SK-N-SH (cell line): ENCODE results near the gene HERC5. TPM values are rescaled to one million over a fixed set of nuclear protein-coding genes. Genes with fewer than 3 reads are reported as not detected.

Source experiments
- CTCF ChIA-PET: fragments of 300-600, 350-600 bp; formaldehyde crosslinking; extraction: SDS; loops from one replicate; lab custom pipeline; 2021; lab: Yijun Ruan, JAX
- POLR2A ChIA-PET: fragments of 350-600 bp; sonication (Branson Sonifier 250); formaldehyde crosslinking; extraction: SDS; loops from one replicate; lab custom pipeline; 2020; ENCODE audit warnings: antibody characterized with exemption, inconsistent platforms; lab: Yijun Ruan, JAX
- DNase-seq: peaks from one replicate; pipeline ENCODE4 v3.0.0; 2012
- H2AFZ ChIP-seq: fragments of 200-600 bp; sonication (generic); 2 replicates; pipeline ENCODE4 v1.8.1; 2016; ENCODE audit warnings: antibody characterized with exemption, mild to moderate bottlenecking, low read depth
- H3F3A ChIP-seq: fragments of 200-600 bp; sonication (generic); replicated peaks from 2 replicates; pipeline ENCODE3; 2016; ENCODE audit warnings: antibody characterized with exemption, mild to moderate bottlenecking; ENCODE audit not compliant: insufficient read depth
- H3K27ac ChIP-seq, 2 experiments: fragments of 200-500 bp in 1 of 2; fragments of 200-600 bp in 1 of 2; sonication (Bioruptor generic) in 1 of 2; sonication (generic), shearing (Covaris generic) in 1 of 2; 2 replicates each; pipeline versions ENCODE4 v1.5.1 to v1.6.1; 2014 to 2016; ENCODE audit warnings: low read depth in 2 of 2, inconsistent platforms in 1 of 2, low read length in 1 of 2, mild to moderate bottlenecking in 1 of 2, mixed read lengths in 1 of 2
- H3K27me3 ChIP-seq: fragments of 200-600 bp; sonication (generic), shearing (Covaris generic); 2 replicates; pipeline ENCODE4 v1.6.1; 2016; ENCODE audit warnings: mixed run types; ENCODE audit not compliant: insufficient read depth
- H3K36me3 ChIP-seq, 2 experiments: fragments of 200-500 bp in 1 of 2; fragments of 200-600 bp in 1 of 2; sonication (Bioruptor generic) in 1 of 2; sonication (generic) in 1 of 2; replicated peaks in 1 of 2; 2 replicates each; pipeline versions ENCODE3 to v1.5.1; 2014 to 2016; ENCODE audit warnings: low read length in 1 of 2, mild to moderate bottlenecking in 1 of 2; ENCODE audit not compliant: insufficient read depth in 2 of 2, control insufficient read depth in 1 of 2
- H3K4me1 ChIP-seq, 2 experiments: fragments of 200-500 bp in 1 of 2; fragments of 200-600 bp in 1 of 2; sonication (Bioruptor generic) in 1 of 2; sonication (generic), shearing (Covaris generic) in 1 of 2; 2 replicates each; pipeline versions ENCODE4 v1.5.1 to v1.6.1; 2014 to 2016; ENCODE audit warnings: low read depth in 1 of 2, low read length in 1 of 2, mixed run types in 1 of 2; ENCODE audit not compliant: insufficient read depth in 2 of 2, control insufficient read depth in 1 of 2
- H3K4me2 ChIP-seq: fragments of 200-600 bp; sonication (generic), shearing (Covaris generic); 2 replicates; pipeline ENCODE4 v1.6.1; 2017; ENCODE audit warnings: mixed run types
- H3K4me3 ChIP-seq, 2 experiments: fragments of 200-500 bp in 1 of 2; fragments of 200-600 bp in 1 of 2; sonication (Bioruptor generic) in 1 of 2; sonication (generic), shearing (Covaris generic) in 1 of 2; 2 replicates each; pipeline versions ENCODE4 v1.5.1 to v1.8.1; 2014 to 2016; ENCODE audit warnings: low read depth in 2 of 2, inconsistent platforms in 1 of 2, low read length in 1 of 2, mild to moderate bottlenecking in 1 of 2, mixed read lengths in 1 of 2, moderate library complexity in 1 of 2
- H3K79me2 ChIP-seq: fragments of 200-600 bp; sonication (generic); 2 replicates; pipeline ENCODE4 v1.8.1; 2017; ENCODE audit warnings: mild to moderate bottlenecking; ENCODE audit not compliant: insufficient read depth
- H3K9ac ChIP-seq: fragments of 200-600 bp; sonication (generic); 2 replicates; pipeline ENCODE4 v1.6.1; 2017; ENCODE audit warnings: mixed run types
- H3K9me2 ChIP-seq: fragments of 200-600 bp; sonication (generic); 2 replicates; pipeline ENCODE4 v1.6.1; 2017; ENCODE audit warnings: mixed run types
- H3K9me3 ChIP-seq: fragments of 200-600 bp; sonication (generic); 2 replicates; pipeline ENCODE4 v1.6.1; 2017; ENCODE audit warnings: mixed run types, mild to moderate bottlenecking, moderate library complexity
- H4K20me1 ChIP-seq: fragments of 200-600 bp; sonication (generic); 2 replicates; pipeline ENCODE4 v1.6.1; 2017; ENCODE audit warnings: mild to moderate bottlenecking, mixed run types; ENCODE audit not compliant: insufficient read depth
- CTCF ChIP-seq: fragments of 200-600 bp; sonication (generic); IDR thresholded peaks from 2 replicates; pipeline ENCODE4 v1.6.1; 2017; ENCODE audit warnings: antibody characterized with exemption, mild to moderate bottlenecking, moderate library complexity
- GABPA ChIP-seq: IDR thresholded peaks from 2 replicates; pipeline ENCODE4 v1.4.0; 2012; ENCODE audit warnings: low read depth, mild to moderate bottlenecking
- GATA2 ChIP-seq: sonication (generic); formaldehyde crosslinking; IDR thresholded peaks from 2 replicates; pipeline ENCODE4 v1.5.0; 2020; ENCODE audit warnings: mild to moderate bottlenecking, missing genetic modification reagents
- IRF3 ChIP-seq: fragments of 150-350 bp; IDR thresholded peaks from 2 replicates; pipeline ENCODE4 v1.6.1; 2016; ENCODE audit warnings: mild to moderate bottlenecking, low read depth, low read length
- JUND ChIP-seq: IDR thresholded peaks from 2 replicates; pipeline ENCODE4 v1.4.0; 2012
- PBX3 ChIP-seq: IDR thresholded peaks from 2 replicates; pipeline ENCODE4; 2012
- RAD21 ChIP-seq: IDR thresholded peaks from 2 replicates; pipeline ENCODE4 v1.6.1; 2012; ENCODE audit warnings: mild to moderate bottlenecking, low read length
- REST ChIP-seq: IDR thresholded peaks from 2 replicates; pipeline ENCODE4 v1.6.1; 2012; ENCODE audit warnings: mild to moderate bottlenecking, low read depth, low read length, moderate library complexity
- RFX5 ChIP-seq: IDR thresholded peaks from 2 replicates; pipeline ENCODE4 v1.6.1; 2012; ENCODE audit warnings: mild to moderate bottlenecking, improper control_type of control experiment, low read length
- RXRA ChIP-seq: IDR thresholded peaks from 2 replicates; pipeline ENCODE4 v1.4.0; 2012; ENCODE audit warnings: low read depth, mild to moderate bottlenecking, borderline replicate concordance
- TCF12 ChIP-seq: IDR thresholded peaks from 2 replicates; pipeline ENCODE4 v1.4.0; 2012
- USF1 ChIP-seq: IDR thresholded peaks from 2 replicates; pipeline ENCODE4 v1.4.0; 2012; ENCODE audit warnings: low read depth, borderline replicate concordance
- WGBS: methylation state at CpG from one replicate; pipeline ENCODE4 v1.1.6; 2017; ENCODE audit warnings: low lambda C conversion rate; 5-methylcytosine and 5-hydroxymethylcytosine counted together
- polyA plus RNA-seq, 3 experiments: library from polyadenylated mRNA; depleted of rRNA; stranded (reverse); fragments of >200 nt; gene quantifications; 2 replicates each; pipeline ENCODE4 v1.2.3, GENCODE V29; 2012

Gene HERC5
- polyA plus RNA-seq, 1 of the 3 experiments (the other 2 are of a cell fraction): 0.15 TPM

GRCh38 chr4:88451205-88451604 is 5.7 kb upstream of the HERC5 start:
- Histone ChIP-seq H3K27ac (no peak overlapping the region), H4K20me1 (no peaks in the 10 kb centered on the region), H3K4me1 (peaks cover 0 to 3% of the 10 kb centered on the region in 2 experiments; a peak in 1 of 4 replicates), H3K4me3 (no peak overlapping the region), H3K9me3 (no peaks in the 10 kb centered on the region), H3K9me2 (no peaks in the 10 kb centered on the region), H3F3A (no peaks in the 10 kb centered on the region), H3K9ac (no peak overlapping the region), H3K4me2 (no peak overlapping the region), H2AFZ (no peak overlapping the region), H3K79me2 (no peaks in the 10 kb centered on the region), H3K36me3 (no peaks in the 10 kb centered on the region), H3K27me3 (no peaks in the 10 kb centered on the region)
- 35% methylated on average over 2 of the region's 2 CpGs for WGBS
- POLR2A ChIA-PET: no interaction called here
- CTCF ChIA-PET: no interaction called here
- no peak for TF ChIP-seq REST
- no peak for TF ChIP-seq GABPA
- TF ChIP-seq CTCF: no peak
- DNase-seq: no peak

- no peaks in the 10 kb centered on the region for H3K9me3 ChIP-seq
- H3K27me3 ChIP-seq: peaks cover 11% of the 10 kb centered on the region
- no peak overlapping the region for H3K9ac ChIP-seq
- no peaks in the 10 kb centered on the region for H4K20me1 ChIP-seq
- no peak overlapping the region for H3K27ac ChIP-seq
- no peaks in the 10 kb centered on the region for H3K79me2 ChIP-seq
- H2AFZ ChIP-seq: no peak overlapping the region
- H3K36me3 ChIP-seq: no peaks in the 10 kb centered on the region
- DNase-seq: no peak
- no peak overlapping the region for H3K4me2 ChIP-seq
- no peaks in the 10 kb centered on the region for H3F3A ChIP-seq
- ChIA-PET POLR2A (no interaction called here), CTCF (interaction anchor here (0.6 to 1.0 kb wide), 2 partner anchors 62 to 168 kb away, joined by 3 read pairs; partner anchors contain the start of gene PPM1K)
- no peak overlapping the region for H3K4me3 ChIP-seq
- no peaks in the 10 kb centered on the region for H3K9me2 ChIP-seq
- WGBS: 83% methylated on average over 1 of the region's 2 CpGs
- peaks cover 0 to 5% of the 10 kb centered on the region in 2 experiments; a peak in 1 of 4 replicates for H3K4me1 ChIP-seq
- no peak for TF ChIP-seq REST
- TF ChIP-seq TCF12: no peak
- no peak for TF ChIP-seq RXRA
- no peak for TF ChIP-seq PBX3
- TF ChIP-seq IRF3: no peak
- no peak for TF ChIP-seq GATA2 (CRISPR knock-in tag)
- no peak for TF ChIP-seq RFX5
- TF ChIP-seq JUND: no peak
- no peak for TF ChIP-seq CTCF
- no peak for TF ChIP-seq USF1
- TF ChIP-seq RAD21: no peak
Observed at GRCh38 chr4:88452912-88453311, 4.0 kb upstream of the HERC5 start.
